Adipocyte (in vitro differentiated cells): ENCODE measurements around the gene NEDD9.

ENCODE experiments used
- DNase-seq: peaks from one replicate; pipeline ENCODE4 v3.0.0-alpha.2; 2015; ENCODE audit warnings: low read depth
- H3K27me3 ChIP-seq: replicated peaks from 2 replicates; pipeline ENCODE4 v1.7.0; 2013; ENCODE audit warnings: mild to moderate bottlenecking, low read length, moderate library complexity; ENCODE audit not compliant: control insufficient read depth, insufficient read depth
- H3K36me3 ChIP-seq: 2 replicates; pipeline ENCODE4 v1.7.0; 2013; ENCODE audit warnings: low read length, mild to moderate bottlenecking, moderate library complexity; ENCODE audit not compliant: control insufficient read depth, insufficient read depth, severe bottlenecking
- H3K4me1 ChIP-seq: 2 replicates; pipeline ENCODE4 v1.7.0; 2013; ENCODE audit warnings: mild to moderate bottlenecking, low read length, moderate library complexity; ENCODE audit not compliant: control insufficient read depth, insufficient read depth
- H3K4me3 ChIP-seq: 2 replicates; pipeline ENCODE4 v1.7.0; 2013; ENCODE audit warnings: mild to moderate bottlenecking, low read length, moderate library complexity
- H3K9ac ChIP-seq: 2 replicates; pipeline ENCODE4 v1.7.0; 2013; ENCODE audit warnings: mild to moderate bottlenecking, low read length, moderate library complexity
- H3K9me3 ChIP-seq: 2 replicates; pipeline ENCODE4 v1.7.0; 2013; ENCODE audit warnings: mild to moderate bottlenecking, low read length, moderate library complexity; ENCODE audit not compliant: control insufficient read depth

Gene NEDD9

GRCh38 chr6:11212664-11213063 is 19.8 kb downstream of the NEDD9 start:
- Histone ChIP-seq H3K27me3 (no peaks in the 10 kb centered on the region), H3K9me3 (no peaks in the 10 kb centered on the region), H3K4me1 (peaks cover 64% of the 10 kb centered on the region), H3K9ac (peak overlapping the region; percentile 17), H3K4me3 (peak overlapping the region; percentile 14), H3K36me3 (peaks cover 70% of the 10 kb centered on the region)
- peak; percentile 77 for DNase-seq

- peaks cover 73% of the 10 kb centered on the region for H3K4me1 ChIP-seq
- no peak overlapping the region for H3K4me3 ChIP-seq
- H3K27me3 ChIP-seq, result no peaks in the 10 kb centered on the region
- H3K36me3 ChIP-seq, result peaks cover 56% of the 10 kb centered on the region
- DNase-seq, result no peak
- H3K9me3 ChIP-seq, result no peaks in the 10 kb centered on the region
- no peak overlapping the region for H3K9ac ChIP-seq
These were observed 21.2 kb downstream of the NEDD9 start for GRCh38 chr6:11211254-11211653.

GRCh38 chr6:11210386-11211138 is 21.9 kb downstream of the NEDD9 start:
- no peaks in the 10 kb centered on the region for H3K27me3 ChIP-seq
- H3K4me3 ChIP-seq, result peak overlapping the region; percentile 13
- no peak for DNase-seq
- peaks cover 55% of the 10 kb centered on the region for H3K36me3 ChIP-seq
- peak overlapping the region; percentile 43 for H3K9ac ChIP-seq
- no peaks in the 10 kb centered on the region for H3K9me3 ChIP-seq
- peaks cover 74% of the 10 kb centered on the region for H3K4me1 ChIP-seq

- no peaks in the 10 kb centered on the region for H3K9me3 ChIP-seq
- peaks cover 56% of the 10 kb centered on the region for H3K36me3 ChIP-seq
- H3K4me1 ChIP-seq, result peaks cover 74% of the 10 kb centered on the region
- no peaks in the 10 kb centered on the region for H3K27me3 ChIP-seq
- DNase-seq, result peak; percentile 78
- peak overlapping the region; percentile 13 for H3K4me3 ChIP-seq
- H3K9ac ChIP-seq, result peak overlapping the region; percentile 45
These were observed 22.6 kb downstream of the NEDD9 start for GRCh38 chr6:11209906-11210305.

GRCh38 chr6:11209369-11209768 is 23.1 kb downstream of the NEDD9 start:
- Histone ChIP-seq H3K4me1 (peaks cover 73% of the 10 kb centered on the region), H3K9me3 (no peaks in the 10 kb centered on the region), H3K9ac (peak overlapping the region; percentile 45), H3K4me3 (no peak overlapping the region), H3K36me3 (peaks cover 55% of the 10 kb centered on the region), H3K27me3 (no peaks in the 10 kb centered on the region)
- DNase-seq, result no peak

GRCh38 chr6:11208854-11209253 is 23.6 kb downstream of the NEDD9 start:
- Histone ChIP-seq H3K27me3 (no peaks in the 10 kb centered on the region), H3K36me3 (peaks cover 56% of the 10 kb centered on the region)

GRCh38 chr6:11208267-11208666 is 24.2 kb downstream of the NEDD9 start:
- DNase-seq, result no peak
- peaks cover 64% of the 10 kb centered on the region for H3K4me1 ChIP-seq
- peaks cover 57% of the 10 kb centered on the region for H3K36me3 ChIP-seq
- no peaks in the 10 kb centered on the region for H3K9me3 ChIP-seq
- H3K9ac ChIP-seq, result peak overlapping the region; percentile 28
- no peaks in the 10 kb centered on the region for H3K27me3 ChIP-seq
- H3K4me3 ChIP-seq, result no peak overlapping the region

More at GRCh38 chr6:11208854-11209253, 23.6 kb downstream of the NEDD9 start:
- peaks cover 70% of the 10 kb centered on the region for H3K4me1 ChIP-seq
- no peak for DNase-seq
- H3K9ac ChIP-seq, result peak overlapping the region; percentile 28
- H3K9me3 ChIP-seq, result no peaks in the 10 kb centered on the region
- H3K4me3 ChIP-seq, result no peak overlapping the region

GRCh38 chr6:11207199-11207968 is 25.1 kb downstream of the NEDD9 start:
- H3K9me3 ChIP-seq, result no peaks in the 10 kb centered on the region
- no peak overlapping the region for H3K9ac ChIP-seq
- no peaks in the 10 kb centered on the region for H3K27me3 ChIP-seq
- DNase-seq, result peak; percentile 95
- peak overlapping the region; percentile 31 for H3K4me3 ChIP-seq
- H3K36me3 ChIP-seq, result peaks cover 60% of the 10 kb centered on the region
- H3K4me1 ChIP-seq, result peaks cover 61% of the 10 kb centered on the region

- DNase-seq, result no peak
- peak overlapping the region; percentile 31 for H3K4me3 ChIP-seq
- no peaks in the 10 kb centered on the region for H3K27me3 ChIP-seq
- no peaks in the 10 kb centered on the region for H3K9me3 ChIP-seq
- H3K36me3 ChIP-seq, result peaks cover 52% of the 10 kb centered on the region
- H3K9ac ChIP-seq, result peak overlapping the region; percentile 22
- peaks cover 60% of the 10 kb centered on the region for H3K4me1 ChIP-seq
These were observed 25.9 kb downstream of the NEDD9 start for GRCh38 chr6:11206576-11206975.

GRCh38 chr6:11204794-11205366 is 27.6 kb downstream of the NEDD9 start:
- Histone ChIP-seq H3K9ac (no peak overlapping the region), H3K27me3 (no peaks in the 10 kb centered on the region), H3K4me3 (no peak overlapping the region), H3K36me3 (peaks cover 56% of the 10 kb centered on the region), H3K4me1 (peaks cover 56% of the 10 kb centered on the region), H3K9me3 (no peaks in the 10 kb centered on the region)
- no peak for DNase-seq

GRCh38 chr6:11204005-11204399 is 28.5 kb downstream of the NEDD9 start:
- DNase-seq, result no peak
- Histone ChIP-seq H3K4me1 (peaks cover 53% of the 10 kb centered on the region), H3K9me3 (no peaks in the 10 kb centered on the region), H3K36me3 (peaks cover 54% of the 10 kb centered on the region), H3K4me3 (no peak overlapping the region), H3K9ac (no peak overlapping the region), H3K27me3 (no peaks in the 10 kb centered on the region)
